GM19452 (cell line): ENCODE results near the gene CARMIL3.
"Not testable (repeated sequence)": the region's sequence is repeated elsewhere in the genome, so short reads cannot be mapped to it uniquely, and the experiment has no call there.

Experiments used
- ATAC-seq: cut with Tn5 transposase; IDR thresholded peaks from one replicate; pipeline ENCODE4 v1.9.1; 2021; ENCODE audit not compliant: unreplicated experiment

The CARMIL3 gene, protein sequence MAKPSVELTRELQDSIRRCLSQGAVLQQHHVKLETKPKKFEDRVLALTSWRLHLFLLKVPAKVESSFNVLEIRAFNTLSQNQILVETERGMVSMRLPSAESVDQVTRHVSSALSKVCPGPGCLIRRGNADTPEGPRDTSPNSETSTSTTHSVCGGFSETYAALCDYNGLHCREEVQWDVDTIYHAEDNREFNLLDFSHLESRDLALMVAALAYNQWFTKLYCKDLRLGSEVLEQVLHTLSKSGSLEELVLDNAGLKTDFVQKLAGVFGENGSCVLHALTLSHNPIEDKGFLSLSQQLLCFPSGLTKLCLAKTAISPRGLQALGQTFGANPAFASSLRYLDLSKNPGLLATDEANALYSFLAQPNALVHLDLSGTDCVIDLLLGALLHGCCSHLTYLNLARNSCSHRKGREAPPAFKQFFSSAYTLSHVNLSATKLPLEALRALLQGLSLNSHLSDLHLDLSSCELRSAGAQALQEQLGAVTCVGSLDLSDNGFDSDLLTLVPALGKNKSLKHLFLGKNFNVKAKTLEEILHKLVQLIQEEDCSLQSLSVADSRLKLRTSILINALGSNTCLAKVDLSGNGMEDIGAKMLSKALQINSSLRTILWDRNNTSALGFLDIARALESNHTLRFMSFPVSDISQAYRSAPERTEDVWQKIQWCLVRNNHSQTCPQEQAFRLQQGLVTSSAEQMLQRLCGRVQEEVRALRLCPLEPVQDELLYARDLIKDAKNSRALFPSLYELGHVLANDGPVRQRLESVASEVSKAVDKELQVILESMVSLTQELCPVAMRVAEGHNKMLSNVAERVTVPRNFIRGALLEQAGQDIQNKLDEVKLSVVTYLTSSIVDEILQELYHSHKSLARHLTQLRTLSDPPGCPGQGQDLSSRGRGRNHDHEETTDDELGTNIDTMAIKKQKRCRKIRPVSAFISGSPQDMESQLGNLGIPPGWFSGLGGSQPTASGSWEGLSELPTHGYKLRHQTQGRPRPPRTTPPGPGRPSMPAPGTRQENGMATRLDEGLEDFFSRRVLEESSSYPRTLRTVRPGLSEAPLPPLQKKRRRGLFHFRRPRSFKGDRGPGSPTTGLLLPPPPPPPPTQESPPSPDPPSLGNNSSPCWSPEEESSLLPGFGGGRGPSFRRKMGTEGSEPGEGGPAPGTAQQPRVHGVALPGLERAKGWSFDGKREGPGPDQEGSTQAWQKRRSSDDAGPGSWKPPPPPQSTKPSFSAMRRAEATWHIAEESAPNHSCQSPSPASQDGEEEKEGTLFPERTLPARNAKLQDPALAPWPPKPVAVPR (N-terminal part only)

DNA sequence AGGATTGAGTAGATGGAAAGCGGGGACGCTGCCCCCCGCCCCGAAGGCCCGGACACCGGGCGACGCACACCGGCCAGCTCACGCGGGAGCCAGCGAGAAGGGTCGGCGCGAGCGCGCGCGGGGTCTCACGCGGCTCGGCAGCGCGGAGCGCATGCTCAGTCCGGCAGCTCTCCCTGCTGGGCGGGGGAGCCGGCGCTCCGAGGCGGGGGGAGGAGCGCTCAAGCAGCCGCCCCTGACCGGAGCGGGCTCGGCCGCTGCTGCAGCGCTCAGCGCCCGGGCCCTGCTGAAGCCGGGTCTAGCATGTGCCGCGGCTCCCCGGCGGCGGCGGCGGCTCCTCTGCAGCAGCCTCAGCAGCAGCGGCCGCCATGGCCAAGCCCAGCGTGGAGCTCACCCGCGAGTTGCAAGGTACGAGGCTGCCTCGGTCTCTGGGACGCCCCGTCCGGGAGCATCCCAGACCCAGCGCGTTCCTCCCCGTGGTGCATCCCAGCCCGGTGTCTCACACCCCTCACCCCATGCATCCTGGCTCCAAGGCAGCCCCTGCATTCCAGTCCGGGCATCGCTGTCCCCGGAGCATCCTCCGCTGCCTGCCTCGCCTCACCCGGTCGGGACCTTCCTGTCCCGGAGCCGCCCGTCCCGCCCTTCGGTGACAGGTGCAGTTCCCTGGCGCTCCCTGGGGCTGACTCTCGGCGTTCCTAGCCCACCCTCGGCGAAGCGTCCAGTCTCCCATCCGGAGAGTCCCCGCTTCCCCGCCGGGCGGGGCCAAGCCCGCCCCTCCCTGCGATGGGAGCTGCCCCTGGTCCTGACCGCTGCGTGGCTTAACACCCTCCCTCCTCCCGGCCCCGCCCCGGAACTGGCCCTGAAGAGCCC, at the start of gene CARMIL3:
Gene CARMIL3 (plus strand): TSS at position 221 of the 867 bp plus-strand sequence. CDS start 145 bp downstream, at position 366.
- ATAC-seq, result peak; percentile 73

DNA sequence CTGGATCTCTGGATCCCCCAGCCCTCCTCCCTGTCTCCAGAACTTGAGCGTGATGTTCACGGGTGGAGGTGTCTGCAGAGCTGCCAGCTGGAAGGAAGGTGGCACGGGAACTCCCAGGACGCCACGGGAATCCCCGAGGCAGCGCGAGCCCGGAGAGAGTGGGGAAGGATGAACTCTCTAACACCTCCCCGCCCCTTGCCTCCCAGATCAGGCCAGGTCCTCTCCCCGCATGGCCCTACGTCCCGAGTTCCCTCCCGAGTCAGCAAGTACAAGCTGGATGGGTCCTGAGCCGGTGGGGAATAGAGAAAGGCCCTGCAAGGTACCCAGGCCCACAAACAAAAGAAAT, 45.4 kb upstream of the CARMIL3 start:
- peak; percentile 22 for ATAC-seq

DNA sequence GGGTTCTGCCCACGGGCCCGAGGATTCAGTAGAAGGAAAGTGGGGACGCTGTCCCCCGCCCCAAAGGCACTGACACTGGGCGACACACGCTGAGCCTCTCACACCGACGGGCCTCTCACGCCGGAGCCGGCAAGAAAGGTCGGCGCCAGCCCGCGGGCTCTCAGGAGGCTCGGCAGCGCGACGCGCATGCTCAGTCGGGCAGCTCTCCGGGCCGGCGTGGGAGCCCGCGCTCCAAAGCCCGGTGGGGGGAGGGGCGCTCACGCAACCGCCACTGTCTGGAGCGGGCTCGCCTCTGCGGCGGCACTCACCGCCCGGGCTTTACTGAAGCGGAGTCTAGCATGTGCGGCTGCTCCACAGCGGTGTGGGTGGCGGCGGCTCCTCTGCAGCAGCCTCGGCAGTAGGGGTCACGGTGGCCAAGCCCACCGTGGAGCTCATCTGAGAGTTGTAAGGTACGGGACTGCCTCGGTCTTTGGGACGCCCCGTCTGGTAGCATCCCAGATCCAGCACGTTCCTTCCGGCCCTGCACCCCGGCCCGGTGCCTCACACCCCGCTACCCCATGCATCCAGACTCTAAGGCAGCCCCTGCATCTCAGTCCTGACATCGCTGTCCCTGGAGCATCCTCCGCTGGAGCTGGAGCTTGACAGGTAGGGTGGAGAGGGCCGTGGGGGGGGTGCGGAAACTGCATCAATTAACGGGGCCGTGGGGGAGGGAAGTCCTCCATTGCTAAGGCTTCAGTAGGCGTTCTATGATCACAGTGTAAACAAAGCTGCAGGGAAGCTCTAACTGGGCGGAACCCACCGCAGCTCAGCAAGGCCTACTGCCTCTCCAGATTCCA, 44.8 kb upstream of the CARMIL3 start:
- peak; percentile 69 for ATAC-seq

DNA sequence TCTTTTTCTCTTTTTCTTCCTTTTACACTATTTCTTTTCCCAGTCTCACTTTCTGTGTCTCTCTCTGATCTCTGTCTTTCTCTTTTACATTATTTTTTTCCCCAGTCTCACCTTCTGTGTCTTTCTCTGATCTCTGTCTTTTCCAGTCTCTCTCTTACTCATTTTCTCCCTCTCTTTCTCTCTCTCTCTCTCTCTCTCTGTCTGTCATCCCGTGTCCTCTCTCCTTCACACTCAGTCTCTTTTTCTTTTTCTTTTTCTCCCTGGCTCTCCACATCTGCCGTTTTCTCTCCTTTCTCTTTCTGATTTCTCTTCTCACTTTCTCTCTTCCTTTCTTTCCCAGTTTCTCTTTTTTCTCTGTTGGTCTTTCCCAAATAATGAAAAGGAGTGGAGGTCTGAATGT, 40.8 kb upstream of the CARMIL3 start:
- no peak for ATAC-seq

DNA sequence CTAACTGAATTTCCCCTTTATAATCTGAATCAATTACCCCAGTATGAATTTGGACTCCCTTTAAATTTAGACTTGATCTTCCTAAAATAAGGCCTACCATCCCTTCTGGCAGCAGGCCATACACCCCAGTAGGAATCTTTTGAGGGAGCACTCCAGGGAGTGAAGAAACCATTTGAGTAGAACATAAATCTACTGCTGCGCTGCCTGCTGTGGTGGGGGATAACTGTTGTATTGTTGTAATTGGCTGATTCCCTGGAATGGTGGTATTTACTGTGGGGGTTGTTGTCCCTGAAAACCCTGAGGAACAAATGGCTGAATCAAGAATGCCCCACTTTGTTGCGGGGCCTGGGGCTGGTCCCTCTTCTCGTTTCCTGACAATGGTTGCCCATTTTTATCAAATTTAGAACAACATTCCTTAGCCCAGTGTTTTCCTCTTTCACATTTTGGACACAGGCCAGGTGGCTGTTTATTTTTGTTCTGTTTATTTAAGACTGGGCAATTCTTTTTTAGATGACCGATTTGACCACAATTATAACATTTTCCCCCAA, 39.0 kb upstream of the CARMIL3 start:
- ATAC-seq, result not testable (repeated sequence)

DNA sequence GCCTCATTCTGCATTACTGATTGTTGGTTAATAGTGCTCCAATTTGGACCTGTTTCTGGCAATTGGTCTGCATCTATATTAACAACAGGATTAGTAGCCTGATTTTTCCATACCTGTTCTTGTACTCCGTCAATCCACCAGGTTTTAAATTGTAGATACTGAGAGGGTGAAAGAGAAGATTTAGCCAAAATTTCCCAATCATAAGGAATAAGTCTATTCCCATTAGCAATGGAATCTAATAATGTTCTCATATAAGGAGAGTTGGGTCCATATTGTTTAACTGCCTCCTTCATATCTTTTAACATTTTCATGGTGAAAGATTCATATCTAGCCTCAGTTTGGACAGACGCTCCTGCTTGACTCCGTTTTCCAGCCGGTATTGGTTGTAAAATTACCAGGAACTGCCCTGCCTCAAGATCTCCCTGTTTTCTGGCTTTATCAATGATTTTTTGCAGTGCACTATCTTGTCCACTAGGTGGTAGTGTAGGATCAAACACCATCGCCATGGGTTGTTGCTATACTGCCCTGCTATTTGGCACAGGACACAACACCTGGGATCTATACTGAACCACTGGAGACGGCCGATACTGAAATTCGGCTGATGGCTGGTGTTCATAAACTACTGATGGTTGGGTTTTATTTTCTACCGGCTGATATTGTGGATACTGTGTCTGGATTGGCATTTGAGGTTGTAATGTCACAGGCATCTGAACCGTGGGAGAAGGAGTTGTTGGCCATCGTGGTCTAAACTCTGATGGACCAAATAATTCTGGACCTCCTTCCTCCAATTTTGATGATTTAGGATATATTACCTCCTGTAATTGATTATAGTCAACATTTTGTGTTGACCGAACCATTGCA, 37.9 kb upstream of the CARMIL3 start:
- ATAC-seq, result no peak

DNA sequence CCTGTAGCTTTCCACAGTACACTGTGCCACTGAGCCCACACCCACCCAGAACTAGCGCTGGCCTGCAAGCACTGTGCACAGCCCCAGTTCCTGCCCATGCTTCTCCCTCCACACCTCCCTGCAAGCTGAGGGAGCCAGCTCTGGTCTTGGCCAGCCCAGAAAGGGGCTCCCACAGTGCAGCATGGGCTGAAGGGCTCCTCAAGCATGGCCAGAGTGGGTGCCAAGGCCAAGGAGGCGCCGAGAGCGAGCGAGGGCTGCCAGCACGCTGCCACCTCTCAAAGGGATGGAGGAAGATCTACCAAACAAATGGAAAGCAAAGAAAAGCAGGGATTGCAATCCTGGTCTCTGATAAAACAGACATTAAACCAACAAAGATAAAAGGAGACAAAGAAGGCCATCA, 36.1 kb upstream of the CARMIL3 start:
- not testable (repeated sequence) for ATAC-seq

DNA sequence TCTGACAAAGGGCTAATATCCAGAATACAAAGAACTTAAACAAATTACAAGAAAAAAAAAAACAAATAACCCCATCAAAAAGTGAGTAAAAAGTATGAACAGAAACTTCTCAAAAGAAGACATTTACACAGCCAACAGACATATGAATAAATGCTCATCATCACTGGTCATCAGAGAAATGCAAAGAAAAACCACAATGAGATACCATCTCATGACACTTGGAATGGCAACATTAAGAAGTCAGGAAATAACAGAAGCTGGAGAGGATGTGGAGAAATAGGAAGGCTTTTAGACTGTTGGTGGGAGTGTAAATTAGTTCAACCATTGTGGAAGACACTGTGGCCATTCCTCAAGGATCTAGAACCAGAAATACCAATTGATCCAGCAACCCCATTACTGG, 32.8 kb upstream of the CARMIL3 start:
- ATAC-seq, result not testable (repeated sequence)

DNA sequence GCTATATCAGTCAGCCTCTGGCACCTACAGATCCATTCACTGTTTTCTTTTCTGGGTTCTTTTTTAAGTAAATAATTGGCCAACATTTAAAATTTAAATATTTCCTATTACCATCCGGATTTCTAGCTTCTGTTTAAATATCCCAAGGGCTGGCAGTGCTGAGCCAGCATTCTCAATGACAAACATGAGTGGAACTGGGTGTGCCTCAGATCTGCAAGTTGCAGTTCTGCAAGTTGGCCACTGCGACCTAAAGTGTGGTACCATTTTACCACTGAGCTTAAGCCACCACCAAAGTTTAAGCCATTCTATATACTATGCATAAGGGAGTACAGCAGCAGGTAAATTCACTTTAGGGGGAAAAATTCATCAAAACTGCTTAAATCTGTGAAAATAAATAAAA, 31.9 kb upstream of the CARMIL3 start:
- not testable (repeated sequence) for ATAC-seq

DNA sequence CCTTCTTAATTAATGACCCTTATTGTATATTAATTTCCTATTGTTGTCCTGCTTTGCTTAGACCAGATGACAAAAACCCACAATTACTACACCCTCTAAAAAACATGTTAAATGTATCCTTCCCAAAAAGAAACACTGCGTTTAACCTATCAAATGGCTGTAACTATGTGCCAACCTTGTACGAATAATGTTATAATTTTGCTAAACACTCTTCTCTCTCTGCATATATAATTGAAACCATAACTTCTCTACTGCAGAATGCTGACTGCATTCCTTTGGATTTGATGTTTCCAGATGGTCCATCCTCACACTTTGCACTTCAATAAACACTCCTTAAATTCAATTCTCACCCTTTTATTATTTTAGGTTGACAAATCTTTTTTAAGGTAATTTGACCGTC, 31.3 kb upstream of the CARMIL3 start:
- not testable (repeated sequence) for ATAC-seq

DNA sequence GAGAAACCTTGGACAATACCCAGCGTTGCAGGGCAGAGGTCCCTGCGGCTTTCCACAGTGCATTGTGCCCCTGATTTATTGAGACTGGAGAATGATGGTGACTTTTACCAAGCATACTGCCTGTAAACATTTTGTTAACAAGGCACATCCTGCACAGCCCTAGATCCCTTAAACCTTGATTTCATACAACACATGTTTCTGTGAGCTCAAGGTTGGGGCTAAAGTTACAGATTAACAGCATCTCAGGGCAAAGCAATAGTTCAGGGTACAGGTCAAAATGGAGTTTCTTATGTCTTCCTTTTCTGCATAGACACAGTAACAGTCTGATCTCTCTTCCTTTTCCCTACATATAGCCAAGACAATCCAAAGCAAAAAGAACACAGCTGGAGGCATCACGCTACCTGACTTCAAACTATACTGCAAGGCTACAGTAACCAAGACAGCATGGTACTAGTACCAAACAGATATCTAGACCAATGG, 26.8 kb upstream of the CARMIL3 start:
- not testable (repeated sequence) for ATAC-seq

DNA sequence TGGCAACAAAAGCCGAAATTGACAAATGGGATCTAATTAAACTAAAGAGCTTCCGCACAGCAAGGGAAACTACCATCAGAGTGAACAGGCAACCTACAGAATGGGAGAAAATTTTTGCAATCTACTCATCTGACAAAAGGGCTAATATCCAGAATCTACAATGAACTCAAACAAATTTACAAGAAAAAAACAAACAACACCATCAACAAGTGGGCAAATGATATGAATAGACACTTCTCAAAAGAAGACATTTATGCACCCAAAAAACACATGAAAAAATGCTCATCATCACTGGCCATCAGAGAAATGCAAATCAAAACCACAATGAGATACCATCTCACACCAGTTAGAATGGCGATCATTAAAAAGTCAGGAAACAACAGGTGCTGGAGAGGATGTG, 22.1 kb upstream of the CARMIL3 start:
- ATAC-seq, result not testable (repeated sequence)

DNA sequence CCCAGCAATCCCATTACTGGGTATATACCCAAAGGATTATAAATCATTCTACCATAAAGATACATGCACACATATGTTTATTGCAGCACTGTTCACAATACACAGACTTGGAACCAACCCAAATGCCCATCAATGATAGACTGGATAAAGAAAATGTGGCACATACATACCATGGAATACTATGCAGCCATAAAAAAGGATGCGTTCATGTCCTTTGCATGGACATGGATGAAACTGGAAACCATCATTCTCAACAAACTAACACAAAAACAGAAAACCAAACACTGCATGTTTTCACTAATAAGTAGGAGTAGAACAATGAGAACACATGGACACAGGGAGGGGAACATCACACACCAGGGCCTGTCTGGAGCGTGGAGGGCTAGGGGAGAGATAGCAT, 20.5 kb upstream of the CARMIL3 start:
- not testable (repeated sequence) for ATAC-seq

DNA sequence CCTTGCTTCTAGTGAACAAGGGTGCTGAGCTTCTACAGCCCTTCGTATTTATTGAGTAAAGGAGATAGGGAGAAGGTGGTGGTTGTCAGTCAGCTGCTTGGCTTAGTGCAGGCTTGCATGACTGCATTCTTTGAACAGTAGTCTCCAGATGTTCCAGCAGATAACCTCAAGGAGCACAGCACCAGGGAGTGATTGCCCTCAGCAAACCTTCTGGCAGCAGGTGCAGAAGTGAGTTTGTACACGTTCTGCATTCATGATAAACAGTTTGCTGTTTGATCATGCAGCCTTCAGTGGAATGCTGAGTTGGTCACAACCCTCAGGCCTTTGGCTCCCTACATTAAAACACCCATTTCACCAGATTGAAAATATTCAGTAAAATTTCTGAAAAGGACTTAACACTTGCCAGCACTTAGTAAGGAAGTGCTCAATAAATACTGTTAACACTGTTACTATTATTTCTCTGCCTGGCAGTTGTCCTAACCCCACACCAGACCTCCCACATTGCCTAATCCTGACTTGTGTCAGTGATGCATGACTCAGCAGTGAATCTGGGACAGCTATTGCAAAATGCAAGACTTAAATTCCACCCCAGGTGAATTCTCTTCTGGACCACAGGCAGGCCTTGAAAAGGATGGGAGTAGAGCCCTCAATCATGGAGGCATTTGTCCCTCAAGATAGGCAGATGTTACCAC, 18.9 kb upstream of the CARMIL3 start:
- no peak for ATAC-seq

DNA sequence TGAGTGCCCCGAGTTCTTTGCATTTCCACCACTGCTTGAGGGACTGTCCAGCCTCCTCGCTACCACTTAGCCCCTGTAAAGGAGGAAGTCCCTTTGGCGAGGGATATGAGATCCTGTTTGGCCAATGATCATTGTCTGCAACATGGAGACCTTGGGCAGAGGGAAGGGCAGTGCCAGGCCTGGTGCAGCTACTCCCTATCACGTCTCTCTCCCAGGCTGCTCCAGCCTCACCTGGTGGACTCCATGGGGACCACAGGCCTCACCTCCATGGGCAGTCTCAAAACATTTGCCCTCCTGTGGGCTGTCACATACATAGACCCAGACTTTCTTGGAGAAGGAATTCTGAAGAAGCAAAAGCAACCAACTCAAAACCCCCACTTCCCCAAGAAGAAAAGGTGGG, 16.0 kb upstream of the CARMIL3 start:
- peak; percentile 14 for ATAC-seq

DNA sequence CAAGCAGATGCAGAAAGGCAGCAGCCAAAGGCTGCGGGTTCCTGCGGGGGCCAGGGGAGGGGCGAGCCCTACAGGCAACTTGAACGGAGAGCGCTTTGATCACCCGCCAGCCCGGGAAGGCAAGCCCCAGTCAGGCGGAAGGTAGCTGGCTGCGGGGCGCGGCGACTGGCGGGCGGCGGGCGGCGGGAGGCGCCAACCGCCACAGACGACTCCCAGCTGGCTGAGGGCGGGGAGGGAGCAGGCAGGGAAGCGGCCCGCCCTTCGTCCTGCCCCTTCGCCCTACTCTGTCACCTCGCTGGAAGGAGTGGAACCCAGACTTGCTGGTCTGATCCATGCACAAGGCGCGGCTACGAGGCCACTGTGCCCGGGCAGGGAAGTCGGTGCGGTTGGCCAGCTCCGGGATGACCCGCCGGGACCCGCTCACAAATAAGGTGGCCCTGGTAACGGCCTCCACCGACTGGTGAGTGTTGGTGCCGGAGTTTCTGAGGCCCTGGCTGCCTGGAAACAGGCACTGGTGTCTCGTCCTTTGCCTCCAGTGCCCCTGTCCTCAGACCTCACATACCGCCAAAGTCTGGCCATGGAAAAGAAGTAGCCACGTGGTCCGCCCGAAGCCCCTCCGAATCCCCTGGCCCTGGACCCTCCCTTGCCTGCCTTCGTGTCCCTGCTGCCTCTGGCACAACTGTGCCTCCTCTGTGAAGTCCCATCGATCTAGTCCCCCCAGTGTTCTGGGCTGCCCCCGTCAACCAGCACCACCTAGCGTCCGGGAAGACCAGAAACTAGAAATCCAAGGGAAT, 15.4 kb upstream of the CARMIL3 start:
- peak; percentile 58 for ATAC-seq
